ENCODE measurements around the gene NTM. TPM values are rescaled to one million over a fixed set of nuclear protein-coding genes. Genes with fewer than 3 reads are reported as not detected.

NTM gene
- total RNA-seq, 1 donor from 2014 or later: not detected

DNA sequence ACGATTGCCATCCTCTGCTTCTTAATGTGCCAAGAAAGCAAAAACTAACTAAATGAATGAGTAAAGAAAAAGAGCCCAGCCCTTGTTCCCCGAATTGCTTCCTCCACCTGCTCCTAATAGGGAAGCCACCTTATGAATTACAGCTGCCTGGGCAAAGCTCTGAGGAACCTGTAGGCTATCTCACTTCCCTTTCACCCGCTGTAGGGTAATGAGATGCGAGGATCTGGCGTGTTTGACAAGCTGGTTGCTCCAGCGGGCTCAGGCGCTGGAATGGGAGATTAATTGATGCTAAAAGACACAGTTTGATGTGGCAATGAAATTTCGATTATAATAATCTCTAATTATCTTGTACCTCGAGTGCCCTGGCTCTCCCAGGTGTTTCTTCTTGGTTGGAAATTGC, 256.4 kb downstream of the NTM start:
- H3K4me3 Mint-ChIP-seq: no peak overlapping the region
- intact Hi-C loops (cut with micrococcal nuclease): no loop called here
- no peaks in the 10 kb centered on the region for H3K9me3 Mint-ChIP-seq
- peaks cover 13% of the 10 kb centered on the region for H3K27me3 Mint-ChIP-seq (ENCODE audit: insufficient read depth)
- H3K27ac Mint-ChIP-seq: no peak overlapping the region
- H3K4me1 Mint-ChIP-seq (ENCODE audit: low read depth): no peaks in the 10 kb centered on the region
- DNase-seq (ENCODE audit: low spot score): no peak
- no peaks in the 10 kb centered on the region for H3K36me3 Mint-ChIP-seq (ENCODE audit: low read depth)

- Mint-ChIP-seq H3K4me3 (no peak overlapping the region), H3K36me3 (ENCODE audit: low read depth) (no peaks in the 10 kb centered on the region), H3K27ac (no peak overlapping the region), H3K4me1 (ENCODE audit: low read depth) (no peaks in the 10 kb centered on the region), H3K27me3 (ENCODE audit: insufficient read depth) (peaks cover 15% of the 10 kb centered on the region), H3K9me3 (no peaks in the 10 kb centered on the region)
- no peak for DNase-seq (ENCODE audit: low spot score)
- intact Hi-C loops (cut with micrococcal nuclease): no loop called here
Observed at GRCh38 chr11:131628739-131629138, 258.3 kb downstream of the NTM start.

DNA sequence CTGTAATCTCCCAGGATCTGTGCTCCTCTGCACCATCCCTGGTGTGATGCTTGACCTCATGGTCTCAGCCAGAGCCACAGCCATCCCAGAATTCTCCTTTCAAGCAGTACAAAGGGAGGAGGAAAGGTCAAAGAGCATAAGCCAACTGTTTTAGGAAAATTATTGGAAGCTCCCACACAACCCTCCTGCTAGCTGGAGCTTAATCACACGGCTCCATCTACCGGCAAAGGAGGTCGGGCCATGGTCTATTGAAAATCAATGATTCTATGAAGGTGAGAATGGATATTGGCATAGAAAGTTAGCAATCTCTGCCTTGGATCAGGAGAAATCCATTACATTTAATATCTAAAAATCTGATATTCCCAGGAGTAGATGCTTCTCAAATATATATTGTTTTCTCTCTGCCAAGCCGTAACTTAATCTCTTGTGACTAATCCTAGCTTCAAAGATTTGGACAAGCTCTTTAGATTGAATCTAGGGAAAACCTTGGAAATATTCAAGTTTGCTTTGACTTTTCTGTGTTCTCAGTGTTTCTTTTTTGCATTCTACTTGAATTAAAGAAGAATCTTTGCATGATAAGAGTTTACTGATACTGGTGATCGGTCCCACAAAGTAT, 259.6 kb downstream of the NTM start:
- Mint-ChIP-seq H3K4me1 (ENCODE audit: low read depth) (no peaks in the 10 kb centered on the region), H3K36me3 (ENCODE audit: low read depth) (no peaks in the 10 kb centered on the region), H3K9me3 (no peaks in the 10 kb centered on the region), H3K27me3 (ENCODE audit: insufficient read depth) (peaks cover 15% of the 10 kb centered on the region), H3K4me3 (no peak overlapping the region), H3K27ac (no peak overlapping the region)
- DNase-seq (ENCODE audit: low spot score): no peak
- intact Hi-C loops (cut with micrococcal nuclease): no loop called here

DNA sequence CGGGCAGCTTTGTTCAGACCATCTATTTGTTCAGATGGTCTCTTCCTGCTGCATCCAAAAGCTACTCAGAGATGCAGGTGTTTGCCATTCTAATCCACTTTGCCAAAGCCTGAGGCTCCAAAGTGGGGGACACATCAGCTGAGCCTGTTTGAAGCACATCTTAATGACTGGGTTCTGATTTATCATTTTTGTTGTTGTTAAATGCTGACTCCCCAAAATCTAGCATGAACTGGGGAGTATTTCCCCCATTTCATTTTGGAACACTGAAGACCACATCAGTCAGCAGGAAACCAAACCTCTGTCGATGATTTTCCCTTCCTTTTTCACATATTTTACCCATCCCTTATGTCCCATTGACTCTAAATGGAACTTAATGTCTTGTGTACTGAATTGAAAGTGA, 262.6 kb downstream of the NTM start:
- peaks cover 2% of the 10 kb centered on the region for H3K27me3 Mint-ChIP-seq (ENCODE audit: insufficient read depth)
- no peaks in the 10 kb centered on the region for H3K36me3 Mint-ChIP-seq (ENCODE audit: low read depth)
- DNase-seq (ENCODE audit: low spot score): no peak
- no peak overlapping the region for H3K4me3 Mint-ChIP-seq
- H3K9me3 Mint-ChIP-seq: no peaks in the 10 kb centered on the region
- H3K4me1 Mint-ChIP-seq (ENCODE audit: low read depth): no peaks in the 10 kb centered on the region
- intact Hi-C loops (cut with micrococcal nuclease): no loop called here
- no peak overlapping the region for H3K27ac Mint-ChIP-seq

DNA sequence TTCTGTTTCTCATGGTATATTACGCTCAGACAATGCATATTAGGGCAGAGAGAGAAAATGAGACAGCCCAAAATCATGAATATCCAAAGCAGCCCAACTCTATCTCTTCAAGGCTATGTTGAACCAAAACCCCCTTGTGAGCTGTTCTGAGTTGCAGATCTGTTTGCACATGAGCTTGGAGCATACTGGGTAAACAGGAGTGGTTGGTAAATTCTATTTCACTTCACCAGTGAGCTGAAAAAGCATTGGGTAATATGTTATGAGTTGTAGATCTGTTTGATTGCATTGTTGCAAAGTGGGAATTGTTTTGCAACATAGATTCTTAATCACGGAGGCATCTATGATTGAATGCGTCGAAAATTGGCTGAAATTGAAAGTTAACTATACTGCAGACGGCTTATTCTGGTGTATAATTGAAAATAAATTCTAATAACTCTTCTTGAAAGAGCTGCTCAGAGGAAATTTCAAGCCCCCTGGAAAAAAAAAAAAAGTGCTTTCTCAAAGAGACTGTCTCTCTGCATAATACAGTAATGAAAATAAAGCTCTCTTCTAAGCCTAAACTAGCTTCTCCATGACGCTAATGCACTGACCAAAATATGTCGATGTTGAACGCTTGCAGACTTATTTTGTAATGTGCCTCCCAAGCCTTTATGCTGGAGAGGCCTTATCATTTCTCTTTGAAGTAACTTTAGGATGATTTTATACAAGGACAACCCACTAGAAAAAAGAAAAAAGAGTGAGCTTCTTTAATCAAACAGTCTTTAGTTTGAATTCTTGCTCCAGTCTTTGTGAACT, 263.7 kb downstream of the NTM start:
- Mint-ChIP-seq H3K9me3 (no peaks in the 10 kb centered on the region), H3K27ac (no peak overlapping the region), H3K4me1 (ENCODE audit: low read depth) (no peaks in the 10 kb centered on the region), H3K27me3 (ENCODE audit: insufficient read depth) (peaks cover 2% of the 10 kb centered on the region), H3K4me3 (no peak overlapping the region), H3K36me3 (ENCODE audit: low read depth) (no peaks in the 10 kb centered on the region)
- no peak for DNase-seq (ENCODE audit: low spot score)
- intact Hi-C loops (cut with micrococcal nuclease): no loop called here

GRCh38 chr11:131637469-131638175, 267.2 kb downstream of the NTM start:
- Mint-ChIP-seq H3K4me3 (no peak overlapping the region), H3K36me3 (ENCODE audit: low read depth) (no peaks in the 10 kb centered on the region), H3K9me3 (no peaks in the 10 kb centered on the region), H3K4me1 (ENCODE audit: low read depth) (no peaks in the 10 kb centered on the region), H3K27me3 (ENCODE audit: insufficient read depth) (no peaks in the 10 kb centered on the region), H3K27ac (no peak overlapping the region)
- intact Hi-C loops (cut with micrococcal nuclease): no loop called here
- DNase-seq (ENCODE audit: low spot score): no peak

- Mint-ChIP-seq H3K4me3 (no peak overlapping the region), H3K4me1 (ENCODE audit: low read depth) (no peaks in the 10 kb centered on the region), H3K36me3 (ENCODE audit: low read depth) (no peaks in the 10 kb centered on the region), H3K9me3 (no peaks in the 10 kb centered on the region), H3K27me3 (ENCODE audit: insufficient read depth) (no peaks in the 10 kb centered on the region), H3K27ac (no peak overlapping the region)
- no peak for DNase-seq (ENCODE audit: low spot score)
- intact Hi-C loops (cut with micrococcal nuclease): no loop called here
Observed at GRCh38 chr11:131638889-131639288, 268.5 kb downstream of the NTM start.

DNA sequence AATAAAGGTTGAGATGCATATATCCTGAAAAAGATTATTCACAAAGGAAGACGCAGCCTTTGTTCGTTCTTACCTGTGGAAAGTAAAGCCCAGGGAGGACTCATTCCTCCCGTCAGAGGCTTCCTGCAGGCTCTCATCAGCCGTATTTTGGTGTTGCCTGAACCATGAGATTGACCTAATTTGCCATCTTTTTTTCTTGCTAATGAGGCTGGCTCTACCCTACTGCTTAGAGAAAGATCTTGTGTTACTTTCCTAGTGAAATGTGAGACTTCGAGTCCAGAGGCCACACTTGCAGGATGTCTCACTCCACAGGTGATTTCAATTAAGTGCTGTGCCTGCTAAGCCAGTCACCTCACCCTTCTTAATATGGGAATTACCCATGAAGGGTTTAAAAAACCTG, 269.9 kb downstream of the NTM start:
- DNase-seq (ENCODE audit: low spot score): no peak
- no peaks in the 10 kb centered on the region for H3K4me1 Mint-ChIP-seq (ENCODE audit: low read depth)
- no peak overlapping the region for H3K4me3 Mint-ChIP-seq
- intact Hi-C loops (cut with micrococcal nuclease): no loop called here
- no peaks in the 10 kb centered on the region for H3K9me3 Mint-ChIP-seq
- no peak overlapping the region for H3K27ac Mint-ChIP-seq
- no peaks in the 10 kb centered on the region for H3K27me3 Mint-ChIP-seq (ENCODE audit: insufficient read depth)
- H3K36me3 Mint-ChIP-seq (ENCODE audit: low read depth): no peaks in the 10 kb centered on the region

GRCh38 chr11:131642756-131643531, 272.5 kb downstream of the NTM start:
- Mint-ChIP-seq H3K36me3 (ENCODE audit: low read depth) (no peaks in the 10 kb centered on the region), H3K27ac (no peak overlapping the region), H3K4me3 (no peak overlapping the region), H3K9me3 (no peaks in the 10 kb centered on the region), H3K4me1 (ENCODE audit: low read depth) (no peaks in the 10 kb centered on the region), H3K27me3 (ENCODE audit: insufficient read depth) (no peaks in the 10 kb centered on the region)
- intact Hi-C loops (cut with micrococcal nuclease): no loop called here
- DNase-seq (ENCODE audit: low spot score): no peak

GRCh38 chr11:131644204-131644795, 273.9 kb downstream of the NTM start:
- DNase-seq (ENCODE audit: low spot score): no peak
- Mint-ChIP-seq H3K4me1 (ENCODE audit: low read depth) (no peaks in the 10 kb centered on the region), H3K27me3 (ENCODE audit: insufficient read depth) (no peaks in the 10 kb centered on the region), H3K27ac (no peak overlapping the region), H3K4me3 (no peak overlapping the region), H3K9me3 (no peaks in the 10 kb centered on the region), H3K36me3 (ENCODE audit: low read depth) (no peaks in the 10 kb centered on the region)
- intact Hi-C loops (cut with micrococcal nuclease): no loop called here

DNA sequence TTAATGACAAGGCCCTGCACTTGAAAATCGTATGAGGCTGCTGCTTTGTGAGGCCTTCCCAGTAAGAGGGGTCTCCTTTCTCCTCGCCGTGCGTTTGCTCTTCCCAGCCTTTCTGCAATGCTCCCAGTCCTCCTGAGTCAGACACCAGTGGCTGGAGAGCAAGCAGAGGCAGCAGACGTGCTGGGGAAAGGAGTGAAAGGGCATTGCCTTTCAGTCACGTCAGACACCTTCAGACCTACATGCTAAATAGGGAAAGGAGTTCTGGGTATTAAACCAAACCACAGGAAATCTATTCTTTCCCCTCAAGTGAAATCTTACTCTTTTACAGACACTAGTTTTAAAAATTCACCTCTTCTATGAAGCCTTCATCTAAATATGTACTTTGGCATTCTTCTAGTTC, 274.8 kb downstream of the NTM start:
- intact Hi-C loops (cut with micrococcal nuclease): no loop called here
- no peaks in the 10 kb centered on the region for H3K36me3 Mint-ChIP-seq (ENCODE audit: low read depth)
- H3K27me3 Mint-ChIP-seq (ENCODE audit: insufficient read depth): no peaks in the 10 kb centered on the region

DNA sequence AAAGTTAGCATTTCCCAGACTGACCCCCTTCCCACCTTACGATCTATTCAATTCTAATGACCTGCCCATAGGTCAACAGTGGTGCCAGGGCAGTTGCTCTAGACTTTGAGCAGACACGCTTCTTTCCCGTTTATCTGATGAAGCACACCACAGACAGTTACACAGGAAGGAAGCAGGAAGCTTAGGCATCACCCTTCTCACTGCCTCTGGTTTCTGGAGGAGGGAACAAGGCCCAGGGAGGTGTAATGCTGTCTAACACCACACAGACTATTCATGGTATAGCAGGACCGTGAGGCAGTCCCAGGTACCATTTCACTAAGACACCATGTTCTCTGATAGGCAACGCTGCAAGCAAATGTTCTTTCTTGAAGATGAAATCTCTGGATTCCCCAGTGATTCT, 279.4 kb downstream of the NTM start:
- H3K4me3 Mint-ChIP-seq: no peak overlapping the region
- no peak for DNase-seq (ENCODE audit: low spot score)
- no peaks in the 10 kb centered on the region for H3K9me3 Mint-ChIP-seq
- intact Hi-C loops (cut with micrococcal nuclease): no loop called here
- H3K4me1 Mint-ChIP-seq (ENCODE audit: low read depth): no peaks in the 10 kb centered on the region
- no peaks in the 10 kb centered on the region for H3K27me3 Mint-ChIP-seq (ENCODE audit: insufficient read depth)
- no peak overlapping the region for H3K27ac Mint-ChIP-seq
- no peaks in the 10 kb centered on the region for H3K36me3 Mint-ChIP-seq (ENCODE audit: low read depth)

More for the DNA sequence above, 274.8 kb downstream of the NTM start:
- no peak for DNase-seq (ENCODE audit: low spot score)
- Mint-ChIP-seq H3K9me3 (no peaks in the 10 kb centered on the region), H3K4me3 (no peak overlapping the region), H3K27ac (no peak overlapping the region), H3K4me1 (ENCODE audit: low read depth) (no peaks in the 10 kb centered on the region)
